Dedifferentiated amniotic fluid mesenchymal stem cell (primary cell): ENCODE measurements around the gene METTL27.
"Not testable (repeated sequence)": the region's sequence is repeated elsewhere in the genome, so short reads cannot be mapped to it uniquely, and the experiment has no call there.

Source experiments
- DNase-seq: peaks from one replicate; pipeline ENCODE4 v3.0.0-alpha.2; 2016; ENCODE audit errors: extremely low spot score

METTL27 gene

DNA sequence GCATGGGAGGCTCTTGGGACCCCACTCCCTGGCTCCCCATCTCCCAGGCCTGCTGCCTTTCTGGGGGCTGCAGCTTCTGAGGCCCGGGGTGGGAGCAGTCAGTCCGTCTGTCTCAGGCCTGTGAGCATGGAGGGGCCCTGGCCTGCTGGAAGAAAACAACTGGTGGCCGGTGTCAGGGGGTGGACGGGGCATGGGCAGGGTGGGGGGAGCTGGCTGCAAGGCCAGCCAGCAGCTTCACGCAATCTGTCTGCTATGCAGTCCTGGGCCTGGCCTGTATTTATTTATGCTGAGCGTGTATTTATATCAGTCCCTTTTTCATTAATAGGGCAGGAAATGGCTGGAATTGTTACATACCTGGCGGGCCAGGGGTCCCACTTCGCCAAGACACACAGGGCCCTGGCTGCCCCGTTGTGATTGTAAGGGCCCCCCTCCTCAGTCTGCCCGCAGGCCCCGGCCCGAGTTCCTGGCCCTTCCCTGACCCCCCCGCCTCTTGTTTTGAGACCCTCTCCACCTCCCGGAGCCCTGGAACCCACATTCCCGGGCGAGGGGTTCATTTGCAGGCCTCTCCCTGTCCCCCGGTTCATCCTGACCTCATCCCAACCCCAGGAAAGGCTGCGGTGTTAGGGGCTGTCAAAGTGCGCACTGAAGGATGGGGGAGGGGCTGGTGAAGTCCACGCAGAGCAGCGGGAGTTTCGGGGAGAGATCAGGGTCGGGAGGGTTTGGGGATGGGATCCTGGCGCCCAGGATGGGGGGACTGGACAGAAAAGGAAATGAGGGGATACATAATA lies 26.9 kb upstream of the METTL27 start:
- DNase-seq = no peak

DNA sequence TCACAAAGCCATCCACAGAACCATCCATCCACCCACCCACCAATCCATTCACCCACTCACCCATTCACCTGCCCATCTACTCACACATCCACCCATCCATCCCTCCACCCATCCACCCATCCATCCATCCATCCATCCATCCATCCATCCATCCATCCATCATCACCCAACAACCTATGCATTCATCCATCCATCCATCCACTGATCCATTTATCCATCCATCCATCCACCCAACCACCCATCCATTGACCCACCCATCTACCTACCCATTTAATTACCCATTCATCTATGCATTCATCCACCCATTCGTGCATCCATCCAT lies 24.1 kb upstream of the METTL27 start:
- no peak for DNase-seq

DNA sequence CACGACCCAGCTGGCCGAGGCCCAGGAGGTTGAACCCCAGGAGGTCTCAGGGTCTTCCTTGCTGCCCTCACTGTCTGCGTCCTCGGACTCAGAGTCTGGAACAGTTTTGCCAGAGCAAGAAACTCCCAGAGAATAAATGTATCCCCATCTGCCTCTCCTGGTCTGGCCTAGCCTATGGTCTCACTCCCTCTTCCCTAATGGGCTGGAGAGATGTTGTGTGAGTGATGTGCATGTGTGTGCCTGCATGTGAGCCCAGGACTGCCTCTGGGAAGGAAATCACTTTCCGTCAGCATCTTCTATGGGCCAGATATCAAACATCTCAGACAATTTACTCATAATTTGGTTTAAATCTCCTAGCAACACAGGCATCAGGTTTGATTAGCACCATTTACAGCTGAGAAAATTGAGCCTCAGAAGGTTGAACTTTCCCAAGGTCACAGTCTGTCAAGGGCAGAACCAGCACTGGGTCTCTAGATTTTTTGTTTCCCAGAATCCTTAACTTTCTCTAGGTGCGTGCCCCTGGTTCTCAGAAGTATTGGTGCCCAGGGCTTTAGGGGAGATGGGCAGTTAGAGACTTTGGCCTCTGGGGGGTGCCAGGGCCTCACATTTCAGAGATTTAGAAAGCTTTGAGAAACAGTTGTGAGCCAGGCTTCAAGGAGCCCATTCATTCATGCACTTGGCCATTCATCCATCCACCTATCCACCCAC lies 23.6 kb upstream of the METTL27 start:
- DNase-seq = peak; percentile 75

- DNase-seq = no peak
Observed at GRCh38 chr7:73864981-73865711, 22.8 kb upstream of the METTL27 start.

GRCh38 chr7:73861305-73861704 lies 19.0 kb upstream of the METTL27 start:
- DNase-seq = no peak

DNA sequence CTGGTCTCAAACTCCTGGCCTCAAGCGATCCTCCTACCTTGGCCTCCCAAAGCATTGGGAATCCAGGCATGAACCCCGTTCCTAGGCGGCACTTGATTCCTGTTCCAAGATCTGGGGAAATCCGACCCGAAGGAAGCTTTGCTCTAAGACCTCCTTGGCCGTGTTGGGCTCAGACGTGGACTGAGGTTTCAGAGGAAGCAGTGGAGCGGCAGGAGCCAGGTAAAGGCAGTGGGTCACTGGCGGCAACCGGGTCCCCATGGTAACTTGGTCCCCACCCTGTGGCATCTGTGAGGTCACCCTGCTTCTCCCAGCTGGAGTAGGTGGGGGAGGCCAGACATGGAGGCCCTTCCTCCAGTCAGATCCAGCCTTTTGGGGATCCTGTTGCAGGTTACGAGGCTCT lies 18.5 kb upstream of the METTL27 start, which contains the start of gene TMEM270:
Gene TMEM270 (plus strand): TSS at position 301 of the 400 bp plus-strand sequence. CDS start 36 bp downstream, at position 337.
- DNase-seq = no peak

DNA sequence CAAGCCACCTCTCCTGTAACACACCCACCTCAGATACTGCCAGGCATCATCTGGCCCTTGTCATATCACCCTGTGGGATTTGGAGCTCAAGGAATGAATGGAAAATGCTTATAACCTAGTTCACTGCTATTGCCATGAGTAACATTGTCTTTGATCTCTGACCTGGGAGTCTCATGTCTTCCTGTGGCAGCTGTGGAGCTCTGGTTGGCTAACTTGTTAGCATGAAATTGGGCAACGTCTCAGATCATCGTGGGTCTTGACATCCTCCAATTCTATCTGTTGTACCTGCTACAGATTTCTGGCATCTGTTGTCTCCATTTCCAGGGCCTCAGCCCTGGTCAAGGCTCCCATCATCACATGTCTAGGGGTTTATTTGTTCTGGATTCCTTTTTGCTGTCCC lies 16.5 kb upstream of the METTL27 start:
- no peak for DNase-seq

DNA sequence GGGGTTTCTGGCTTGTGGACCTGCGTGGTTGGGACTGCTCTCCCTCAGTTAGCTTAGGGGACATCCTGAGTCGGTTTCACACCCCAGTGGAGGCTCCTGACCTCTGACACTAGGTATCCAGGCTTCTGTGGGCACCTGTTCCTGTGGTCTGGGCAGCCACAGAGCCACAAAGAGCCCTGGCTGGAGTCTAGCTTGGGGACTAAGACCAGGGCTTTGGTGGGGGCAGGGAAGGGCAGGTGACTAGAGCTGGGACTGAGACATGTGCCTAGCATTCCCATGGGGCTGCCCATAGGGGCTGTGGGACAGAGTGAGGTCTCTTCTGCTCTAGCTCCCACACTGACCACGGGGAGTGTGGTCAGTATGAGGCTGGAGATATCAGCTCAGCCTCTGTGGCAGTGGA lies 14.6 kb upstream of the METTL27 start:
- no peak for DNase-seq

DNA sequence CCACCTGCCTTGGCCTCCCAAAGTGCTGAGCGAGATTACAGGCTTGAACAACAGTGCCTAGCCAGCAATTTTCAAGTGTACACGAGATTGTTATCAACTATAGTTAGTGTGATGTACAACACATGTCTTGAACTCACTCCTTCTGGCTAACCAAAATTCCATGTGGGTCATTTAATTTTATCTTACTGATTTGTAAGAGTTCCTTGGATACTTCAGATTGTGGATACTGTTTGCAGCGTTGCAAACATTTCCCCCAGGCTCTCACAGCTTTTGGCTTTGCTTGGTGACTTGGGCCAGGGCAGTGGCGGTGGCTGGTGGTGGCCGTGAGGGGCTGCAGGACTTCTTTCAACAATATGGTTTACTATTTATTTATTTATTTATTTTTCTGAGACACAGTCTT lies 10.2 kb upstream of the METTL27 start:
- no peak for DNase-seq

GRCh38 chr7:73851410-73852338 lies 9.4 kb upstream of the METTL27 start:
- peak; percentile 90 for DNase-seq

DNA sequence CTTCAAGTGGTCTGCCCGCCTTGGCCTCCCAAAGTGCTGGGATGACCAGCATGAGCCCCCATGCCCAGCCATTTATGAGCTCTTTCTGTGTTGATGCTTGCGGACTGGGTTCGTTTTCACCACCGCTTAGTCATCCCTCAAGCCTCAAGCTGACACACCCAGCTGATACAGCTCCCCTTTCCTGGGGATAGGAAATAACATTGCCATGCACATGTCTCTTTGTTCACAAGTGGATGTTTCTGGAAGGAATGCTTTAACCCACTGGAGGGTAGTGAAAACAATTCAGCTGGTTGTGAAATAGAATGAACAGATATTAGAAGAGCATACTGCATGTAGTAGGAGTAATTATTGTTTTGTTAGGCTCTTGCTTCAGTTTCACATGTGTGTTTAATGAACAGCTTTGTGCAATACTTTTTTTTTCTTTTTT lies 8.5 kb upstream of the METTL27 start:
- peak; percentile 94 for DNase-seq

DNA sequence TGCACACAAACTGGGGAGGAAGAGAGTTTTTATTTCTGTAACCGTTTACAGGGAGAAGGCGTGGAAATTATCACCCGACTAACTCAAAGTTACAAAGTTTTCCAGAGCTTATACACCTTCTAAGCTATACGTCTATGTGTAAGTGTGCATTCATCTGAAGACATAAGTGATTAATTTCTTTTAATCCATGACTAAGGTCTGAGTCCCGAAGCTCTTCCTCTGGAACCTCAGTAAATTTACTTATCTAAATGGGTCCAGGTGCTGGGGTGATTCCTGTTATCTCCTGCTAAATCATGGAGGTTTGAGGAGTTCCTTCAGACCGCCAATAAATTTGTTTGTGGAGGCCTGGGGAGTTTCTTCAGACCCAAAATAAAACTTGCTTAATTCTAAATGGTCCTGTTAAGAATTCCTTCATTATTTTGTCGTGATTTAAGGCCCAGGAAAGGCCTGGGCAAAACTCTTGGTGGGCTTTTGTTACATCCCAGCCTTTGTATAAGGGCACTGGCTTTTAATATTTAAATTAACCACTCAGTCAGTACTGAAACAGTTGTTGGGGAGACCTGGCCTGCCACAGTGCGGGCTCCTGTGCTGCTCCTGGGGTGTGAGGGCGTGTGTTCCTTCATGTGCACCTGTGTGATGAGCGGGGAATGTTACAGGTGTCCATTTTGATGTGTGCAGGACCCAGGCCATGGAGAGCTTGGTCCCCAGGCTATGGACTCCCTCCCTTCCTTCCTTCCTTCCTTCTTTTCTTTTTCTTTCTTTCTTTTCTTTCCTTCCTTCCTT lies 5.8 kb upstream of the METTL27 start:
- no peak for DNase-seq

- not testable (repeated sequence) for DNase-seq
Observed at GRCh38 chr7:73845701-73846195, 3.4 kb upstream of the METTL27 start.

- peak; percentile 74 for DNase-seq
Observed at GRCh38 chr7:73844848-73845460, 2.6 kb upstream of the METTL27 start.

GRCh38 chr7:73844131-73844547 lies 1.8 kb upstream of the METTL27 start:
- DNase-seq = no peak

- no peak for DNase-seq
Observed at GRCh38 chr7:73841689-73842066, 638 bp downstream of the METTL27 start.

GRCh38 chr7:73840715-73841379 lies 1.5 kb downstream of the METTL27 start:
- DNase-seq = no peak

GRCh38 chr7:73839743-73840714 lies 2.3 kb downstream of the METTL27 start:
- no peak for DNase-seq
